WTC11 (cell line): ENCODE measurements around the gene CALML3. TPM values are rescaled to one million over a fixed set of nuclear protein-coding genes. Genes with fewer than 3 reads are reported as not detected.

Experiments
- ATAC-seq: fragments of 200-7000 bp; cut with Tn5 transposase; 2 replicates; pipeline ENCODE4 v1.10.0; 2021; ENCODE audit warnings: mild to moderate bottlenecking, moderate library complexity
- CTCF ChIA-PET: fragments of 300-600 bp; sonication (Branson Sonifier 250); formaldehyde crosslinking; loops from one replicate; lab custom pipeline; 2021; ENCODE audit warnings: antibody characterized with exemption; lab: Charles Lee
- POLR2A ChIA-PET: fragments of 350-600 bp; sonication (Branson Sonifier 250); formaldehyde crosslinking; loops from one replicate; lab custom pipeline; 2021; ENCODE audit warnings: antibody characterized with exemption; lab: Charles Lee
- DNase-seq: peaks from one replicate; pipeline ENCODE4 v3.0.0; 2021; ENCODE audit warnings: low spot score
- H3K27ac Mint-ChIP-seq: 2 replicates; pipeline ENCODE4 v1.8.0; 2021; ENCODE audit warnings: mixed read lengths
- H3K27me3 Mint-ChIP-seq: 2 replicates; pipeline ENCODE4 v1.8.0; 2021; ENCODE audit warnings: low read depth, mild to moderate bottlenecking, moderate library complexity, mixed read lengths
- H3K36me3 Mint-ChIP-seq: 2 replicates; pipeline ENCODE4 v1.8.0; 2021; ENCODE audit warnings: mixed read lengths
- H3K4me1 Mint-ChIP-seq: 2 replicates; pipeline ENCODE4 v1.8.0; 2022; ENCODE audit warnings: mixed read lengths
- H3K4me3 Mint-ChIP-seq: 2 replicates; pipeline ENCODE4 v1.8.0; 2021; ENCODE audit warnings: mild to moderate bottlenecking, moderate library complexity, mixed read lengths
- H3K9me3 Mint-ChIP-seq: 2 replicates; pipeline ENCODE4 v1.8.0; 2021; ENCODE audit warnings: mixed read lengths
- ARID4B ChIP-seq: sonication (generic); formaldehyde crosslinking; IDR thresholded peaks from 2 replicates; pipeline ENCODE4 v1.8.0; 2023; ENCODE audit warnings: missing genetic modification reagents, mild to moderate bottlenecking, borderline replicate concordance
- ATF2 ChIP-seq: sonication (generic); formaldehyde crosslinking; IDR thresholded peaks from 2 replicates; pipeline ENCODE4 v1.8.1; 2022; ENCODE audit warnings: low read depth, missing genetic modification reagents, borderline replicate concordance
- ETV6 ChIP-seq: sonication (generic); formaldehyde crosslinking; IDR thresholded peaks from 2 replicates; pipeline ENCODE4 v1.8.1; 2022; ENCODE audit warnings: mild to moderate bottlenecking, missing genetic modification reagents
- FOXJ3 ChIP-seq: sonication (generic); formaldehyde crosslinking; IDR thresholded peaks from 2 replicates; pipeline ENCODE4 v1.9.0; 2021; ENCODE audit warnings: missing genetic modification reagents, mild to moderate bottlenecking, borderline replicate concordance
- MLX ChIP-seq: sonication (generic); formaldehyde crosslinking; IDR thresholded peaks from 2 replicates; pipeline ENCODE4 v1.8.1; 2023; ENCODE audit warnings: mild to moderate bottlenecking, missing genetic modification reagents, moderate library complexity
- MYBL2 ChIP-seq: sonication (generic); formaldehyde crosslinking; IDR thresholded peaks from 2 replicates; pipeline ENCODE4 v1.8.1; 2023; ENCODE audit warnings: mild to moderate bottlenecking, moderate library complexity, missing genetic modification reagents
- NR2C2 ChIP-seq: sonication (generic); formaldehyde crosslinking; IDR thresholded peaks from 2 replicates; pipeline ENCODE4 v1.8.0; 2022; ENCODE audit warnings: mild to moderate bottlenecking, missing genetic modification reagents
- OVOL2 ChIP-seq: fragments of 250-450 bp; sonication (Bioruptor Pico); IDR thresholded peaks from 2 replicates; pipeline ENCODE4 v1.9.0; 2021; ENCODE audit warnings: mild to moderate bottlenecking, borderline replicate concordance
- RORB ChIP-seq: fragments of 250-450 bp; sonication (Bioruptor Pico); IDR thresholded peaks from 2 replicates; pipeline ENCODE4 v1.9.0; 2021; ENCODE audit warnings: mild to moderate bottlenecking
- TCF7 ChIP-seq: sonication (generic); formaldehyde crosslinking; IDR thresholded peaks from 2 replicates; pipeline ENCODE4 v1.8.0; 2022; ENCODE audit warnings: mild to moderate bottlenecking, low read depth, missing genetic modification reagents, moderate library complexity
- USF1 ChIP-seq: sonication (generic); formaldehyde crosslinking; IDR thresholded peaks from 2 replicates; pipeline ENCODE4 v1.8.0; 2022; ENCODE audit warnings: mild to moderate bottlenecking, missing genetic modification reagents
- ZNF263 ChIP-seq: sonication (generic); formaldehyde crosslinking; IDR thresholded peaks from 2 replicates; pipeline ENCODE4 v1.8.1; 2022; ENCODE audit warnings: low read depth, mild to moderate bottlenecking, moderate library complexity, missing genetic modification reagents
- ZNF416 ChIP-seq: fragments of 250-450 bp; sonication (Bioruptor Pico); IDR thresholded peaks from 2 replicates; pipeline ENCODE4 v1.9.0; 2021; ENCODE audit warnings: mild to moderate bottlenecking, inconsistent platforms
- ZNF423 ChIP-seq: fragments of 250-450 bp; sonication (Bioruptor Pico); IDR thresholded peaks from 2 replicates; pipeline ENCODE4 v2.1.2; 2022; ENCODE audit warnings: mild to moderate bottlenecking, moderate library complexity
- ZSCAN18 ChIP-seq: fragments of 250-450 bp; sonication (Bioruptor Pico); IDR thresholded peaks from 2 replicates; pipeline ENCODE4 v2.1.2; 2022; ENCODE audit warnings: mild to moderate bottlenecking, moderate library complexity
- total RNA-seq: library from RNA; stranded (reverse); gene quantifications from 3 replicates; pipeline ENCODE4 v1.2.3, GENCODE V29; 2021
- TF ChIP-seq, protein P1 (sequence below): sonication (generic); formaldehyde crosslinking; IDR thresholded peaks from 2 replicates; pipeline ENCODE4 v1.8.0; 2023; ENCODE audit warnings: mild to moderate bottlenecking, missing genetic modification reagents
- TF ChIP-seq, protein P2 (sequence below): fragments of 200-600 bp; IDR thresholded peaks from 2 replicates; pipeline ENCODE4 v1.8.0; 2022; ENCODE audit warnings: antibody characterized with exemption
- TF ChIP-seq, protein P3 (sequence below): fragments of 250-450 bp; sonication (Bioruptor Pico); IDR thresholded peaks from 2 replicates; pipeline ENCODE4 v1.9.0; 2021; ENCODE audit warnings: mild to moderate bottlenecking
- TF ChIP-seq, protein P4 (sequence below): sonication (generic); formaldehyde crosslinking; IDR thresholded peaks from 2 replicates; pipeline ENCODE4 v1.8.0; 2022; ENCODE audit warnings: mild to moderate bottlenecking, missing genetic modification reagents

CALML3 gene
- total RNA-seq, 1 experiment from 2014 or later = not detected

DNA sequence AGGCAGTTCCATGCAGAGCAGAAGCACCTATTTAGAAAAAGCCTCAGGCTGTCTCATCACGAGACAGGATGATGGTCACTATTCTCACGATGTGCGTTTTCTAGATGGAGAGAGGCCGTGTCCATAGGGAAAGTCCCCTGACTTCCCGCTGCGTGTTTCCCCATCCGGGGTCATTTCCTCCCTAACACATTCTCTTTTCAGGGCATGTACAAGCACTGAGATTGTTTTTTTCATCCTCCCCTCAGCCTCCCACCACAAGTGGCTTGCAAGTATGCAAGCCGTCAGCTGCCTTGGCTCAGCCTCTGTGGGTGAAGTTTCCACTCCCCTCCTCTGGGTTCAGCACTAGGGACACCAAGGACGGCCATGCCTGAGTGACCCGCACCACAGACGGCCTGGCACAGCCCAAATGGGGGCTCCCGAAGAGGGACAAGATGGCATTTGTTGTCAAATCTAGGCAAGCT, 22.7 kb upstream of the CALML3 start:
- ATAC-seq (no peak), DNase-seq (no peak)
- Mint-ChIP-seq H3K27ac (no peak overlapping the region), H3K36me3 (no peaks in the 10 kb centered on the region), H3K4me3 (no peak overlapping the region), H3K27me3 (no peaks in the 10 kb centered on the region), H3K9me3 (no peaks in the 10 kb centered on the region), H3K4me1 (peaks cover 22% of the 10 kb centered on the region)
- TF ChIP-seq NR2C2 (CRISPR knock-in tag) (no peak), ZNF263 (CRISPR knock-in tag) (no peak), OVOL2 (CRISPR knock-in tag) (no peak), USF1 (CRISPR knock-in tag) (no peak), RORB (CRISPR knock-in tag) (no peak), ZNF416 (CRISPR knock-in tag) (no peak), ATF2 (no peak), ZNF423 (CRISPR knock-in tag) (no peak), FOXJ3 (CRISPR knock-in tag) (no peak), TCF7 (CRISPR knock-in tag) (no peak), ZSCAN18 (CRISPR knock-in tag) (no peak), ETV6 (CRISPR knock-in tag) (no peak), ARID4B (no peak), MYBL2 (CRISPR knock-in tag) (no peak), MLX (CRISPR knock-in tag) (no peak)
- TF ChIP-seq, protein P1, sequence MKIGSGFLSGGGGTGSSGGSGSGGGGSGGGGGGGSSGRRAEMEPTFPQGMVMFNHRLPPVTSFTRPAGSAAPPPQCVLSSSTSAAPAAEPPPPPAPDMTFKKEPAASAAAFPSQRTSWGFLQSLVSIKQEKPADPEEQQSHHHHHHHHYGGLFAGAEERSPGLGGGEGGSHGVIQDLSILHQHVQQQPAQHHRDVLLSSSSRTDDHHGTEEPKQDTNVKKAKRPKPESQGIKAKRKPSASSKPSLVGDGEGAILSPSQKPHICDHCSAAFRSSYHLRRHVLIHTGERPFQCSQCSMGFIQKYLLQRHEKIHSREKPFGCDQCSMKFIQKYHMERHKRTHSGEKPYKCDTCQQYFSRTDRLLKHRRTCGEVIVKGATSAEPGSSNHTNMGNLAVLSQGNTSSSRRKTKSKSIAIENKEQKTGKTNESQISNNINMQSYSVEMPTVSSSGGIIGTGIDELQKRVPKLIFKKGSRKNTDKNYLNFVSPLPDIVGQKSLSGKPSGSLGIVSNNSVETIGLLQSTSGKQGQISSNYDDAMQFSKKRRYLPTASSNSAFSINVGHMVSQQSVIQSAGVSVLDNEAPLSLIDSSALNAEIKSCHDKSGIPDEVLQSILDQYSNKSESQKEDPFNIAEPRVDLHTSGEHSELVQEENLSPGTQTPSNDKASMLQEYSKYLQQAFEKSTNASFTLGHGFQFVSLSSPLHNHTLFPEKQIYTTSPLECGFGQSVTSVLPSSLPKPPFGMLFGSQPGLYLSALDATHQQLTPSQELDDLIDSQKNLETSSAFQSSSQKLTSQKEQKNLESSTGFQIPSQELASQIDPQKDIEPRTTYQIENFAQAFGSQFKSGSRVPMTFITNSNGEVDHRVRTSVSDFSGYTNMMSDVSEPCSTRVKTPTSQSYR (CRISPR knock-in tag) = no peak
- TF ChIP-seq, protein P2, sequence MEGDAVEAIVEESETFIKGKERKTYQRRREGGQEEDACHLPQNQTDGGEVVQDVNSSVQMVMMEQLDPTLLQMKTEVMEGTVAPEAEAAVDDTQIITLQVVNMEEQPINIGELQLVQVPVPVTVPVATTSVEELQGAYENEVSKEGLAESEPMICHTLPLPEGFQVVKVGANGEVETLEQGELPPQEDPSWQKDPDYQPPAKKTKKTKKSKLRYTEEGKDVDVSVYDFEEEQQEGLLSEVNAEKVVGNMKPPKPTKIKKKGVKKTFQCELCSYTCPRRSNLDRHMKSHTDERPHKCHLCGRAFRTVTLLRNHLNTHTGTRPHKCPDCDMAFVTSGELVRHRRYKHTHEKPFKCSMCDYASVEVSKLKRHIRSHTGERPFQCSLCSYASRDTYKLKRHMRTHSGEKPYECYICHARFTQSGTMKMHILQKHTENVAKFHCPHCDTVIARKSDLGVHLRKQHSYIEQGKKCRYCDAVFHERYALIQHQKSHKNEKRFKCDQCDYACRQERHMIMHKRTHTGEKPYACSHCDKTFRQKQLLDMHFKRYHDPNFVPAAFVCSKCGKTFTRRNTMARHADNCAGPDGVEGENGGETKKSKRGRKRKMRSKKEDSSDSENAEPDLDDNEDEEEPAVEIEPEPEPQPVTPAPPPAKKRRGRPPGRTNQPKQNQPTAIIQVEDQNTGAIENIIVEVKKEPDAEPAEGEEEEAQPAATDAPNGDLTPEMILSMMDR = no peak
- TF ChIP-seq, protein P3, sequence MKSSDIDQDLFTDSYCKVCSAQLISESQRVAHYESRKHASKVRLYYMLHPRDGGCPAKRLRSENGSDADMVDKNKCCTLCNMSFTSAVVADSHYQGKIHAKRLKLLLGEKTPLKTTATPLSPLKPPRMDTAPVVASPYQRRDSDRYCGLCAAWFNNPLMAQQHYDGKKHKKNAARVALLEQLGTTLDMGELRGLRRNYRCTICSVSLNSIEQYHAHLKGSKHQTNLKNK (CRISPR knock-in tag) = no peak
- TF ChIP-seq, protein P4, sequence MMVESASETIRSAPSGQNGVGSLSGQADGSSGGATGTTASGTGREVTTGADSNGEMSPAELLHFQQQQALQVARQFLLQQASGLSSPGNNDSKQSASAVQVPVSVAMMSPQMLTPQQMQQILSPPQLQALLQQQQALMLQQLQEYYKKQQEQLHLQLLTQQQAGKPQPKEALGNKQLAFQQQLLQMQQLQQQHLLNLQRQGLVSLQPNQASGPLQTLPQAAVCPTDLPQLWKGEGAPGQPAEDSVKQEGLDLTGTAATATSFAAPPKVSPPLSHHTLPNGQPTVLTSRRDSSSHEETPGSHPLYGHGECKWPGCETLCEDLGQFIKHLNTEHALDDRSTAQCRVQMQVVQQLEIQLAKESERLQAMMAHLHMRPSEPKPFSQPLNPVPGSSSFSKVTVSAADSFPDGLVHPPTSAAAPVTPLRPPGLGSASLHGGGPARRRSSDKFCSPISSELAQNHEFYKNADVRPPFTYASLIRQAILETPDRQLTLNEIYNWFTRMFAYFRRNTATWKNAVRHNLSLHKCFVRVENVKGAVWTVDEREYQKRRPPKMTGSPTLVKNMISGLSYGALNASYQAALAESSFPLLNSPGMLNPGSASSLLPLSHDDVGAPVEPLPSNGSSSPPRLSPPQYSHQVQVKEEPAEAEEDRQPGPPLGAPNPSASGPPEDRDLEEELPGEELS = no peak
- ChIA-PET CTCF (interaction anchor here (0.9 kb wide), 1 partner anchor 61 kb away, joined by 4 read pairs; no protein-coding TSS in a partner anchor), POLR2A (no interaction called here)
